Esophagus muscularis mucosa (tissue), 3 donors: ENCODE measurements around the gene NPAS4.

ENCODE experiments used
- POLR2A ChIP-seq: fragments of 450-650 bp; IDR thresholded peaks from one replicate; pipeline ENCODE4 v1.6.1; 2017; ENCODE audit warnings: antibody characterized with exemption, moderate library complexity, mild to moderate bottlenecking, low read depth
- TF ChIP-seq, protein P1 (sequence below), 3 experiments: fragments of 200-600 bp in 2 of 3; fragments of 450-650 bp in 1 of 3; sonication (generic) in 2 of 3; IDR thresholded peaks; one replicate each; pipeline ENCODE4 v1.5.1; 2017 to 2019; ENCODE audit warnings: antibody characterized with exemption in 3 of 3, mild to moderate bottlenecking in 2 of 3, moderate library complexity in 1 of 3

DNA sequence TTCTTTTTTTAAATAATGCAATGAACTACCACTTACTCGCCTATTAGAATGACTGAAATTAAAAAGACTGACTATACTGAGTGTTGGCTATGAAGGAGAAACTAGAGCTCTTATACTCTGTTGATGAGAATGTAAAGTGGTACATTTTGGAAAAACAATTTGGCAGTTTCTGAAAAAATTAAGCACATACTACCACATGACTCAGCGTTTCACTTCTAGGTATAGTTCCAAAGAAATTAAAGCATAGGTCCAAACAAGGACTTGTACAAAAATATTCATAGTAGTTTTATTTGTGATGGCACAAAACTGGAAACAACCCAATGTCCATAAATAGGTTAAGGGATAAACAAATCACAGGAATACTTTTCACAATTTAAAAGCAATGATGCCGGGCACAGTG is 26.9 kb upstream of the NPAS4 start:
- TF ChIP-seq, protein P1, sequence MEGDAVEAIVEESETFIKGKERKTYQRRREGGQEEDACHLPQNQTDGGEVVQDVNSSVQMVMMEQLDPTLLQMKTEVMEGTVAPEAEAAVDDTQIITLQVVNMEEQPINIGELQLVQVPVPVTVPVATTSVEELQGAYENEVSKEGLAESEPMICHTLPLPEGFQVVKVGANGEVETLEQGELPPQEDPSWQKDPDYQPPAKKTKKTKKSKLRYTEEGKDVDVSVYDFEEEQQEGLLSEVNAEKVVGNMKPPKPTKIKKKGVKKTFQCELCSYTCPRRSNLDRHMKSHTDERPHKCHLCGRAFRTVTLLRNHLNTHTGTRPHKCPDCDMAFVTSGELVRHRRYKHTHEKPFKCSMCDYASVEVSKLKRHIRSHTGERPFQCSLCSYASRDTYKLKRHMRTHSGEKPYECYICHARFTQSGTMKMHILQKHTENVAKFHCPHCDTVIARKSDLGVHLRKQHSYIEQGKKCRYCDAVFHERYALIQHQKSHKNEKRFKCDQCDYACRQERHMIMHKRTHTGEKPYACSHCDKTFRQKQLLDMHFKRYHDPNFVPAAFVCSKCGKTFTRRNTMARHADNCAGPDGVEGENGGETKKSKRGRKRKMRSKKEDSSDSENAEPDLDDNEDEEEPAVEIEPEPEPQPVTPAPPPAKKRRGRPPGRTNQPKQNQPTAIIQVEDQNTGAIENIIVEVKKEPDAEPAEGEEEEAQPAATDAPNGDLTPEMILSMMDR (IDR thresholded peaks at IDR 0.05) = no peak
- TF ChIP-seq POLR2A = no peak
